HG02623 (cell line): ENCODE data around the gene HOXC10.

Source experiments
- ATAC-seq: cut with Tn5 transposase; IDR thresholded peaks from one replicate; pipeline ENCODE4 v1.9.1; 2021; ENCODE audit warnings: moderate library complexity; ENCODE audit not compliant: unreplicated experiment

The HOXC10 gene

GRCh38 chr12:53963434-53964314 is 21.3 kb upstream of the HOXC10 start:
- no peak for ATAC-seq

DNA sequence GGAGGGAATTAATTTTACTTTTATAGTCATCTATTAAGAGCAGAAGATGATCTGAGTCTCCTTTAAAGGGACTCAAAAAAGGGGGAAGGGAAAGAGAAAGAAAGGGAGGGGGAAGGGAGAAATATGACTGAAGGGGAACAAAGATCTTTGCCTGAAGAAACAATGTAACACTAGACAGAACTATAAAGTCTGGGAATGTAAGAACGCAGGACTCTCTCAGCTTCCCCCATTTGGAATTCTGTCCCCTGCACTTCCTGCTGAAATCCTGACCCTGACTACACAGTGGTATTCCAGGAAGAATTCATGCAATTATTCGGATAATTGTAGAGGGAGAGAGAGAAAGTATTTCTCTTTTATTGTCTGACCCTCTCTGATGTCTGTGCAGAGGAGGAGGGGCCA is 20.6 kb upstream of the HOXC10 start:
- ATAC-seq: no peak

DNA sequence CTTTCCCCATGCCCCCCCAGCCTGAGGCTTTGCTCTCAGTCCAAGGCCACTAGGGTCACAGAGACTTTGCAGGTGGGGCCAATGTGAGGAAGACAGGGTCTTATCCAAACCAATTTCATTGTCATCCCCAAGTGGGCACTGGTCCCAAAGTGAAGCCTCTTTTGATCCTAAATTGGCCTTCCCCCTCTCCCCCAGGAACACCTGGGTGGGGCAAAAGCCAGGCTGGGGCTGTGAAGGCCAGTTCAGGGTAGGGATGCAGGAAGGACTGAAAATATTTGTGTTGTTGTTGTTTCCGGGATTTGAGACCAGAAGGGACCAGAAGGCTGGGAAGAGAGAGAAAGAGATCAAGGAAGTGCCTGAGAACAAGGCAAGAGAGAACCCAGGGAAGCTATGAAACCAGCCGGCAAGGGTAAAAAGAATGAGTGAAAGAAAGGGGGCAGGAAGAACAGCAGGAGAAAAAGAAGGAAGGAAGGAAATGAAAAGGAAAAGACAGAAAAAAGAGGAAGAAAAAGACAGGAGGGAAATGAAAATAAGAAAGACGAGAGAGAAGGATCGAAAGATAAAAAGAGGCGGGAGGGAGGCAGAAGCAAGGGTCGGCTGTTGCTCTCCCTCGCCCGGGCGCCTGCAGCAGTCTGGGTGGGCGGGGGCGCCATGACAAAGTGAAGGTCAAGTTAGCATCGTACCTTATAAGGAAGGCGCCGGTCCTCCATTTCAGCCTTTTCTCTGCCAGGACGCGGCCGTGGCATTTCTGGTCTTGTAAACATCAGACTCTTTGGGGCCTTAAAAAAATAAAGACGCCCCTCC is 19.5 kb upstream of the HOXC10 start:
- no peak for ATAC-seq

DNA sequence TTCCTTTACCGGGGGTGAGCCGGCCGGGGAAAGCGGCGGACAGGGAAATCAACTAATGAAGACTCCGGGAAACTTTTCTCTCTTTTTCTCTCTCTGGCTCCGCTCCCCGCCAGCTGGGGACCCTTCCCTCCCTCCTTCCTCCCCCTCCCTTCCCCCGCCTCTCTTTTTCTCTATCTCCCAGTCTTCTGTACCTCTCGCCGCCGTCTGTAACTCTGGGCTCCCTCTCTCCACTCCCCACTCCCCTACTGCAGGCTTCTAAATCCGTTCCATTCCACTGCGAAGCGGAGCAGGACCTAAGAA is 18.9 kb upstream of the HOXC10 start:
- no peak for ATAC-seq

DNA sequence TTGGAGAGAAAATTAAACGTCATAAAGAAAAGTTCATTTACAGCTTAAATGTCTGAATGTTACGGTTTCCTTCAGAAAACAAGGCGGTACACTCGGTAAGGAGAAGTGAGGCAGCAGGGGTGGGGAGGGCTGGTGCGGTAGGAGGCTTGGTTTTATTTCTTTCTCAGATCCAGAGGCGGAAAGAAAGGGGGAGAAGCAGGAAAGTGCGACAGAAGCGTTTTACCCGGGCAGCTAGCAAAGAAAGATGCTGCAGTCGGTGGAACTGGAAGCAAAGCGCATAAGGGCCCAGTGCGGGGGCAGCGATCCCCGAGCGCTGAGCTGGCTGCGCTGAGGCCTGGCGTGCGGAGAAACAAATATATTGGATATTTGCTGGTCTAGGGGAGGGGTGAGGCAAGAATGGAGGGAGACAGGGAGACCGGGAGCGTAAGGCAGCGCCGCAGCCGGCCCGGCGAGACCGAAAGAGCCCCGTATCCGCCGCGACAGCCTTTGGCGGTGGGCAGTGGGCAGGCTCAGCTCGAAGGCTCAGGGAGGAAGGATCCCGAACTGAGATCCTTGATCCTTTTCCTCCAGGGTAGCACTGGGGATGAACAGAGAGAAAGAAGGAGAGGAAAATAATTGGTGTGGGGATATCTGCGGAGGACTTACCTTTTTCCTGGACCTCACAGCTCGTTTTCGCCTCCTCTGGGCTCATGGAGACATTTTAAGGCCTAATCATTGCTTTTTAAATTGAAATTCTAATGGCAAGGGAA is 18.4 kb upstream of the HOXC10 start:
- ATAC-seq: no peak

GRCh38 chr12:53967421-53967925 is 17.5 kb upstream of the HOXC10 start:
- no peak for ATAC-seq

GRCh38 chr12:53968214-53969127 is 16.5 kb upstream of the HOXC10 start:
- ATAC-seq: no peak

DNA sequence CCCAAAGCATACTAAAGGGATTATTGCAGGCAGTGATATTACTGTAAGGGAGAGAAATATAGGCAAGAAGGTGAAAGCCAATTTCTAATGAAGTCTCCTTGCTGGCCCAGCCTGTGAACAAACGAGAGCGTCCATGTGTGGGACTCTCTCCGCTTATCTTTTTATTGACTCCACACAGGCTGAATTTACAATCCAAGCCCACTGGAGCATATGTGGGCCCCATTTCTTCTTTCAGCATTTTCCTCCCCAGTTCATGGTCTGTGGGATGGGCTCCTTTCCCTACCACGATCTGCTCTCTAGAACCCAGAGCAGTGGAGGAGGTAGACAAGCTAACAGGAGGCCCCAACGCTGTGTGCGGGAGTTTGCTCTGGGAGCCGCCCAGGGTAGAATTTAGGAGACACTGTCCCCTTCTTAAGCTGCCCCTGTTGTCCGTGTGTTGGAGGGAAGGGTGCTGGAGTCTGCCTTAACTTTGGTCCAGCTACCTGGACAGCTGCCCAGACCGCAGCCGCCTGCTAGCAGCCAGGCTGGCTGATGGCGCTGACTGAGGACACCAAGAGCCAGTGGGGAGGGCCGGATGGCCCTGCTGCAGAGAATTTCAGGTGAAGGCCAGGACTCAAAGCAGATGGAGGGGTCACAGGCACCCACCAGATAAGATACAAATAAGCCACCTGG is 15.2 kb upstream of the HOXC10 start:
- no peak for ATAC-seq

GRCh38 chr12:53970451-53970850 is 14.5 kb upstream of the HOXC10 start:
- no peak for ATAC-seq

- ATAC-seq: no peak
Observed at GRCh38 chr12:53971129-53971528, 13.8 kb upstream of the HOXC10 start.

GRCh38 chr12:53971686-53972085 is 13.3 kb upstream of the HOXC10 start:
- ATAC-seq: no peak

- no peak for ATAC-seq
Observed at GRCh38 chr12:53972152-53972702, 12.7 kb upstream of the HOXC10 start.

DNA sequence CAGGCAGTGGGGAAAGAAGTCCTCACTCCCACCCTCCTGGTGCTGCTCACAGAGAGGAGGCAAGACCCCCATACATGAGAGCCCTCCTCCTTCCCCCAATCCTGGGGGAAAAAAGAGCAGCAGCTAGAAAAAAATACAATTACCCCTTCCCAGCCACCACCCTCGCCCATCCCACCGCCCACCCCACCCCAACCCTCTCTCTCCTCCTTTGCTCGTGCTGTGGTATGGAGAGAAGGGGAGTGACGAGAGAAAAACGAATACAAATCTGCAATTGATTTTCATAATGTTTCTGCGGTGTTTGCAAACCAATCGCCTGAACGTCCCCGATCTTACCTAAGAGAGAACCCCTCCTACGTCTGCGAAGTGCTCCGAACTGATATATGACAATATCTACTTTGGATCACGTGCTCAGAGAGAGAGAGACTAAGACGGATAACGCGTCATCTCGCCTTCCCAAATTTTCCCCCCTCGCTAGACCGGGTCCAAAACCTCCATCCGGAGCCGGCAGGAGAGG is 12.2 kb upstream of the HOXC10 start, which contains the start of gene HOXC11:
Gene HOXC11, plus strand, starts transcription at position 405 of the 514 bp plus-strand sequence. CDS start 116 bp downstream, outside the sequence.
- no peak for ATAC-seq

DNA sequence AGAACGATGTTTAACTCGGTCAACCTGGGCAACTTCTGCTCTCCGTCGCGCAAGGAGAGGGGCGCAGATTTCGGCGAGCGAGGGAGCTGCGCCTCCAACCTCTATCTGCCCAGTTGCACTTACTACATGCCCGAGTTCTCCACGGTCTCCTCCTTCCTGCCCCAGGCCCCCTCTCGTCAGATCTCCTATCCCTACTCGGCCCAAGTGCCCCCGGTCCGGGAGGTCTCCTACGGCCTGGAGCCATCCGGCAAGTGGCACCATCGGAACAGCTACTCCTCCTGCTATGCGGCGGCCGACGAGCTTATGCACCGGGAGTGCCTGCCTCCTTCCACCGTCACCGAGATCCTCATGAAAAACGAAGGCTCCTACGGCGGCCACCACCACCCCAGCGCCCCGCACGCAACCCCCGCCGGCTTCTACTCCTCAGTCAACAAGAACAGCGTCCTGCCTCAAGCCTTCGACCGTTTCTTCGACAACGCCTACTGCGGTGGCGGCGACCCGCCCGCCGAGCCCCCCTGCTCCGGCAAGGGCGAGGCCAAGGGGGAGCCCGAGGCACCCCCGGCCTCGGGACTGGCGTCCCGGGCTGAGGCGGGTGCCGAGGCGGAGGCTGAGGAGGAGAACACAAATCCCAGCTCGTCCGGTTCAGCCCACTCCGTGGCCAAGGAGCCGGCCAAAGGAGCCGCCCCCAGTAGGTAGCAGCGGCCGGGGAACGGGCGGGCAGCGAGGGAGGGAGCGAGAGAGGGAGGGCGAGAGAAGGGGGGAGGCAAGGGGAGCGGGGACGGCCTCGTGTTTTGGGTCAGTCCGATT is 11.5 kb upstream of the HOXC10 start:
- ATAC-seq: no peak

- ATAC-seq: no peak
Observed at GRCh38 chr12:53974084-53975063, 10.6 kb upstream of the HOXC10 start, which contains the start of gene HOTAIR. Gene HOTAIR, minus strand, starts transcription at chr12:53974954.

GRCh38 chr12:53975064-53975471 is 9.9 kb upstream of the HOXC10 start:
- ATAC-seq: no peak
